ENCODE results near the gene CRABP2. TPM values are rescaled to one million over a fixed set of nuclear protein-coding genes. Genes with fewer than 3 reads are reported as not detected.

The CRABP2 gene
- total RNA-seq, 1 experiment from 2014 or later = 1.9 TPM

DNA sequence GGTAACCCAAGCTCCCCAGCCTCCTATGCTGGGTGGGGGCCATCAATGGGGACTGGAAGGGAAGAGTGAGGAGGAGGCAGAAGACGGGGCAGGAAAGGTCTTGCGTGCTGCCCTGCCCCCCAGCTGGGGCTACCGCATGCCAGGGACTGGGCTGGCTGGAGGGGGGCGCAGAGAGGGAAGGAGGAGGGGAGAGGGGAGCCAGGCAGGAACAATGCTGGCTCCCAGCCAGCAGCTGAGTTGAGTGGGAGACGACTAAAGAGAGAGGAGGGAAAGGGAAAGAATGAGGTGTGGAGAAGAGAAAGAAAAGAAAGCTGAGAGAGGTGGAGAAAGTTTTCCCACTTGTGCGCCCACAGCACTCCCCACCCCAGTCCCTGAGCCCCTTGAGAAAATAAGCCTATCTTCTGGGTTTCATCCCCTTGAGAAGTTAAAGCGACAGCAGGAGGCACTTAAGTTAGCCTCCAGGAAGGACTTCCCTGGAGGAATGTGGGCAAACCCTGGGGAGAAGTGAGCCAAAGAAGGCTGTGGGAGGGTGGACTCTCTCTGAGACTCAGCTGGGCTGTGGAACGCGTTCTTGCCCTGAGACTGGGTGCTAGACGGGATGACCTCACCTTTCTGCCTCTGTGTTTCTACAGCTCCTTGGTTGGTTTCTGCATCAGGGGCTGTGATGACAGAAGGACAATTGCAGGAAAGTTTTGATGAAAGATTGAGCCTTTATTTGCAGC lies 15.3 kb downstream of the CRABP2 start:
- DNase-seq (ENCODE audit: unreplicated experiment) = no peak
- TF ChIP-seq, protein P1, sequence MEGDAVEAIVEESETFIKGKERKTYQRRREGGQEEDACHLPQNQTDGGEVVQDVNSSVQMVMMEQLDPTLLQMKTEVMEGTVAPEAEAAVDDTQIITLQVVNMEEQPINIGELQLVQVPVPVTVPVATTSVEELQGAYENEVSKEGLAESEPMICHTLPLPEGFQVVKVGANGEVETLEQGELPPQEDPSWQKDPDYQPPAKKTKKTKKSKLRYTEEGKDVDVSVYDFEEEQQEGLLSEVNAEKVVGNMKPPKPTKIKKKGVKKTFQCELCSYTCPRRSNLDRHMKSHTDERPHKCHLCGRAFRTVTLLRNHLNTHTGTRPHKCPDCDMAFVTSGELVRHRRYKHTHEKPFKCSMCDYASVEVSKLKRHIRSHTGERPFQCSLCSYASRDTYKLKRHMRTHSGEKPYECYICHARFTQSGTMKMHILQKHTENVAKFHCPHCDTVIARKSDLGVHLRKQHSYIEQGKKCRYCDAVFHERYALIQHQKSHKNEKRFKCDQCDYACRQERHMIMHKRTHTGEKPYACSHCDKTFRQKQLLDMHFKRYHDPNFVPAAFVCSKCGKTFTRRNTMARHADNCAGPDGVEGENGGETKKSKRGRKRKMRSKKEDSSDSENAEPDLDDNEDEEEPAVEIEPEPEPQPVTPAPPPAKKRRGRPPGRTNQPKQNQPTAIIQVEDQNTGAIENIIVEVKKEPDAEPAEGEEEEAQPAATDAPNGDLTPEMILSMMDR (IDR thresholded peaks at IDR 0.05; ENCODE audit: unreplicated experiment) = no peak
- Mint-ChIP-seq H3K9me3 (ENCODE audit: unreplicated experiment) (no peaks in the 10 kb centered on the region), H3K27me3 (ENCODE audit: insufficient read depth, unreplicated experiment) (peaks cover 37% of the 10 kb centered on the region), H3K4me3 (ENCODE audit: unreplicated experiment) (no peak overlapping the region), H3K36me3 (ENCODE audit: insufficient read depth, unreplicated experiment) (no peaks in the 10 kb centered on the region), H3K4me1 (ENCODE audit: insufficient read depth, unreplicated experiment) (peaks cover 26% of the 10 kb centered on the region), H3K27ac (ENCODE audit: low read depth, unreplicated experiment) (no peak overlapping the region)
- ChIA-PET CTCF (interaction anchor here (0.6 to 47.2 kb wide), 57 partner anchors 12 to 305 kb away, joined by 3 to 2415 read pairs (median 5); partner anchors contain the start of genes CRABP2, HDGF, INSRR and ISG20L2), POLR2A (interaction anchor here (0.6 to 9.7 kb wide), 10 partner anchors 14 to 79 kb away, joined by 3 to 187 read pairs (median 8); partner anchors contain the start of genes CRABP2, HDGF, ISG20L2 and METTL25B)
- BruUV-seq (replicated peaks) = no TSS peak
- intact Hi-C loops (cut with micrococcal nuclease) = loop anchor here (1.0 kb wide), 4 partner anchors 15 to 200 kb away; partner anchors contain the start of genes CRABP2 and NTRK1

DNA sequence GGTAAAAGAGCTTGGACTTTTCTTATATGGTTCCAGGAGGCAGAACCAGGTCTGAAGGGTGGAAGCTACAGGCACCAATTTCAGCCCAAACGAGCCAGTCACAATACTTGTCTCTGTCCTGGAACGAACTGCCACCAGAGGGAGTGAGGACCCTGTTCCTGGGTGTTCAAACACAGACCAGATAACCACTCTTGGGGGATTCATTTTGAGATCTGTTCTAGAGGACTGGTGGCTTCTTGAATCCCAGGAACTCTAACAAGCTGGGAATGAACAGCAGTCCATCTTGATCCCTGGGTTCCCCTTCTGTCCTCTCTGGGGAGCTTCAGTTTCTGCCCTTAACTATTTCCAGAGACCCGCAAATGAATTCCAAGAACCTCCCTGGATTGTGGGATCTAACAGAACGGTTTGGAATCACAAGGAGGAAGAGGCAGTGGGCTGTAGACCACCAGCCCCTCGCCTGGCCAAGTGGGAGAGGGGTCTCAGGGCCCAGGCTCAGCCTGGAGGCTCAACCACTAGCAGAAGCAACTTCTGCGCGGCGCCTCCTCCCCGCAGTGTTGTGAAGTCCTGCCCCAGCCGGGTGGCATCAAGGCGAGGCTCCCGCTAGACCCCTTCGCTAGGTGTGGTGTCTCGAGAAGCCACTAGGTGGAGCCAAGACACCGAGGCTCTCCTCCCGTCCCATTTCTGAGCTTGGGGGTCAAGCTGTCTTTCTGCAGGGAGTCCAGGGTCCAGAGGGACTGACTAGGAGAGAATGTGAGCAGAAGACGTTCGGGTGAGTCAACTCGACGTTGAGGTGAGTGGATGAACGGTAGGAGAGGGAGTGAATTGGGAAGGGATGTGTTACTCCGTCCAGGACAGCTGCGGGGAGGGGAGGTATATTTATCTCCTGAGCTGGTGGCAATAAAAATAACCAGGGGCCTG lies 16.1 kb downstream of the CRABP2 start:
- ChIA-PET POLR2A (interaction anchor here (0.6 to 9.7 kb wide), 14 partner anchors 10 to 238 kb away, joined by 3 to 187 read pairs (median 4); partner anchors contain the start of genes CRABP2, HDGF, ISG20L2 and METTL25B), CTCF (interaction anchor here (0.6 to 47.2 kb wide), 65 partner anchors 11 to 304 kb away, joined by 3 to 2415 read pairs (median 5); partner anchors contain the start of genes CRABP2, HDGF, INSRR and ISG20L2)
- H3K4me1 Mint-ChIP-seq (ENCODE audit: insufficient read depth, unreplicated experiment) = peaks cover 32% of the 10 kb centered on the region
- H3K27me3 Mint-ChIP-seq (ENCODE audit: insufficient read depth, unreplicated experiment) = peaks cover 37% of the 10 kb centered on the region
- DNase-seq (ENCODE audit: unreplicated experiment) = peak; percentile 92
- no peaks in the 10 kb centered on the region for H3K36me3 Mint-ChIP-seq (ENCODE audit: insufficient read depth, unreplicated experiment)
- no TSS peak for BruUV-seq (replicated peaks)
- H3K27ac Mint-ChIP-seq (ENCODE audit: low read depth, unreplicated experiment) = no peak overlapping the region
- TF ChIP-seq, protein P1 (IDR thresholded peaks at IDR 0.05; ENCODE audit: unreplicated experiment) = peak; percentile 97
- intact Hi-C loops (cut with micrococcal nuclease) = loop anchor here (1.0 kb wide), 4 partner anchors 16 to 201 kb away; partner anchors contain the start of genes CRABP2 and NTRK1
- no peaks in the 10 kb centered on the region for H3K9me3 Mint-ChIP-seq (ENCODE audit: unreplicated experiment)
- no peak overlapping the region for H3K4me3 Mint-ChIP-seq (ENCODE audit: unreplicated experiment)

DNA sequence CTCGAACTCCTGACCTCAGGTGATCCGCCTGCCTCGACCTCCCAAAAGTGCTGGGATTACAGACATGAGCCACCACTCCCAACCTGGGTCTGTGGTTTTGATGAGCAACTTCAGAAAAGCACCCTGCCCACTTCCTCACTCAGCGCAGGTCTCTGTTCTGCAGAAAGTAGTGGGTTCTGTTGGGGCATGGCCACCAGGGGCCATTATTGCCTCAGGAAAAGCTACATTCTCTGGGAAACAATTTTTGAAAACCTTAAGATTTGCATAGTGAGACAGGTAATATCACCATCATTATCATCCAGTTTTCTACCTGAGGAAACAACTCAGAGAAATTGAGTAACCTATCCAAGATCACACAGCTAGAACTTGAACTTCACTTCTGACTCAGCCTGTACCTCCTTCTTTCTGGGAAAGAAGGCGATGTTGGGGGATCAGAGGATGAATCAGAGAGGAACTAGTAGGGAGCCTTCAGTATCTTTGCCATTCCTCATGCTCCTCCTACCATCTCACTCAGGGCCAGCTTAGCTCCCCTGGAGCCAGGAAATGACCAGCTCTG lies 21.1 kb downstream of the CRABP2 start:
- H3K27me3 Mint-ChIP-seq (ENCODE audit: insufficient read depth, unreplicated experiment) = peaks cover 17% of the 10 kb centered on the region
- H3K4me1 Mint-ChIP-seq (ENCODE audit: insufficient read depth, unreplicated experiment) = peaks cover 16% of the 10 kb centered on the region
- peak; percentile 94 for DNase-seq (ENCODE audit: unreplicated experiment)
- H3K27ac Mint-ChIP-seq (ENCODE audit: low read depth, unreplicated experiment) = no peak overlapping the region
- H3K36me3 Mint-ChIP-seq (ENCODE audit: insufficient read depth, unreplicated experiment) = no peaks in the 10 kb centered on the region
- ChIA-PET CTCF (interaction anchor here (0.6 to 47.2 kb wide), 14 partner anchors 8 to 205 kb away, joined by 3 to 2415 read pairs (median 4); partner anchors contain the start of genes CRABP2, ISG20L2, METTL25B and NTRK1), POLR2A (interaction anchor here (0.6 to 9.7 kb wide), 5 partner anchors 12 to 63 kb away, joined by 3 to 187 read pairs (median 9); partner anchors contain the start of genes ISG20L2 and METTL25B)
- intact Hi-C loops (cut with micrococcal nuclease) = no loop called here
- BruUV-seq (replicated peaks) = no TSS peak
- no peaks in the 10 kb centered on the region for H3K9me3 Mint-ChIP-seq (ENCODE audit: unreplicated experiment)
- TF ChIP-seq, protein P1 (IDR thresholded peaks at IDR 0.05; ENCODE audit: unreplicated experiment) = no peak
- no peak overlapping the region for H3K4me3 Mint-ChIP-seq (ENCODE audit: unreplicated experiment)
